Activated gamma-delta T cell (primary cell): ENCODE data around the gene AKAP6.

Source experiments
- DNase-seq: peaks from one replicate; lab custom pipeline; 2025; lab: John Stamatoyannopoulos, UW

Gene AKAP6

DNA sequence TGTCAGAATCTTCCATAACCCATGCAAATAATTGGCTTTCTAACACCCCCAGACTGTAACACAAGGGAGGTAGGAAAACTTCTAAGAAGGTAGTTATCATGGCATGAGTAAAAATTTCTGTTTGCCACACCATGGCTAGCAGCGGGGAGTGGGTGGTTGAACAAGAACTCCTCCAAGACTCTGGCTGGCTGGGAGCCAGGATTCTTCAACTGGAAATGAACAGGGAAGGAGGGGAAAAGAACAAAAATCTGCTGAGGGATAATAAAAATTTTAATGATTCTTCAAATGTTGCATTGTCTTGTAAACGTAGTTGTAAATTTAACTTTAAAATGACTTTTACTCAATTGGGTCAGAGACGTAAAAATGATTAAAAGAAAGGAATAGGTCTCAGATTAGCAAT, 78.9 kb downstream of the AKAP6 start:
- DNase-seq, result no peak

DNA sequence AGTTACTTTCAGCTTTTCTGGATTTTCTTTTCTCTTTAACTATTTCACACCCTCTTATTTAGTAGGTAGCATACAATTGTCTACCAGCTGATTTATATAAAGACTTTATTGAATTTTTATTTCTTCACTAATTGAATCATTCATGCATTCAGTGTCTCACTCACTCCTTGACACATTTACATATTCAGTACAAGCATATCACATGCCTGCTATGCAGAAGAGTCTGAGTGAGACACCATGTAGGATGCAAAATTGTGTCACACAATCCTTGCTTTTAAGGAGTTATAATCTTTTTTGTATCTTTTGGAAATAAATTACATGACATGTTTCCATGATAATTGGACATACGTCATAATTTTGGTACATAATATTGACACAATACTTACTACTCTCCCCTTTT, 83.0 kb downstream of the AKAP6 start:
- no peak for DNase-seq

DNA sequence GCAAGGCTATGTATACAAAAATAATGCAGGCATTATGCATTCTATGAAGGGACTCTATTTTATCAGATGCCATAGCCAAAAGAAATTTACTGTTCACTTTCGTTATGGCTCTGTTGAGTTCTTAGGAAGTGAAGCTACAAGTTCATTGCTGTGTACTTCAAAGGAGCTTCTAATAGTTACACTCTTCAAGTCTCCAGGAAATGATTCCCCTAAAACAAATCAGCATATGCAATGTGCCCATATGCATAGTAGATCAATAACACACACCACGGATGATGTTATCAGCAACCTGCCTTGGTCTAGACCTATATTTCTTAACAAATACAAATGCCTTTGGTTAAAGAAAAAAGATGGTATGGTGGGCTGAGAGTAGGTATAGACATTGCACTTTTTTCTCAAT, 83.4 kb downstream of the AKAP6 start:
- DNase-seq, result no peak

DNA sequence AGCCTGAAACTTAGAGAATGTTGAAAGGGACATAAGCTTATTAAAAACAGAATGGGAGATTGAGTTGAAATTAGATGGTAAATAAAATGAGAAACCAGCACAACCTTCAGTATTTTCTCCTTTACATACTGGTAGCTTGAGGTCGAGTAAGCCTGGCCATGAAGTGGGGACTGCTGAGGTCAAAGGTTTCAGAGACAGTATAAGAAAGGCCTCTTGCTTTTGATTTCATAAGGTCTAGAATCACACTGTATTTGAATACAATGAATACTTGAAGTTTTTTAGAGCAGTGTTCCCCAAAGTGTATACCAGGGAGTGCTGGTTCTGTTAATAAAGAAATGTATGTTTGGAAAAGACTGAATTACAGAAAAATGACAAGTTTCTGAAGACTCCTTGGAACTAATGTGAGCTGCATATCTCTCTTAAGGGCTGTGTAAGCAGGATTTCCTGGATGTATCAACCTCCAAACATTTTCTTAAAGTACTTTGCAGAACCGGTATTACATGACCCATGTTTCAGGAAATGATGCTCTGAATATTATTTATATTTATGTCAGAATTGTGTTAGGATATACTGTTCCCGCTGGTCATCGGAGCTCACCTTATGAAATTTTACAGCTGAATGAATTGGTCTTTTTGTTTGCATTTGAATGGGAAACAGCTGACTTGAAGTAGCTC, 85.0 kb downstream of the AKAP6 start:
- no peak for DNase-seq

DNA sequence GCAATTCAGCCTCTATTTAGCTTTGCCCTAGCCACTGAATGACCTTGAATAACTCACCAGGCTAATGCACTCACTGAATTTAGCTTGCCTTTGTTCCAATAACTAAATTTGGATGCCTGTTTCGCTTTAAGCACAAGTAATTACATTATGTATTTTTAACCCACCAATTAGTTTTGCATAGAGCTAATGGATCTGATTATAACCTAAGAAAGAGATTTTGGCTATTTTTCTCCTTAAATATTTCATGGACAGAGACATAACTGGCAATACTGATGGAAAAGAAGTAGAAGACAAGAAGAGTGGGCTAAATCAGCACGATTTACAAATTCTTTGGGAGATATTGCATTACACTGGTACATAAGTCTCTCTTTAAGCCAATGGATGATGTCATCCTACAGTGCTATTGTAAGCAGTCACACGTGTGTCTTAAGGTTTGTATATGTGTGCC, 85.7 kb downstream of the AKAP6 start:
- no peak for DNase-seq

DNA sequence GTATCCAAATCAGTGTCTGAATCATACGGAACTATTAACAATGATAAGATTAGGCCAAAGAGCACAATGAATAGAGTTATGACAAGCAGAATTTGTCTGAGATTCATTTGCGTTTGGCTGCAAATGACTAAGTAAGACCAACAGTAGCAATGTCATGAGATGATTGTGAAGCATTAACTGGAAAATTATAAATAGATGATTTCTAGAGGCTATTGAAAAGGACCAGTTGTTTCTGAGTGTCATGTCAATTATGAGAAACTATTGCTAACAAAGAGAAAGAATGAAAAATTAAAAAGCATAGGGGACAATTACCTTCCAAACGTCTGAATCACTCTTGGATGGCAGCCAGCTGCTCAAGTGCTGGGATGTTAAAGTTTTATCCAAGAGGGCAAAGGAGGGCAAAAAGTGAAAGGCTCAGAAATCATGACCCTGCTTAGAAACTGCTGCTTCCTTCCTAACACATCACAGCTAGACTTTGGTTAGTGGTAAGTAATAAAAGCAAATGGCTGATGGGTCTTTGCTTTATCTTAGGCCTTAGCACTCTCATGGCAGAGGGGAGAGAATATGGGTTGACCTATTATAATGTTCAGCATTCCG, 89.0 kb downstream of the AKAP6 start:
- DNase-seq, result no peak

DNA sequence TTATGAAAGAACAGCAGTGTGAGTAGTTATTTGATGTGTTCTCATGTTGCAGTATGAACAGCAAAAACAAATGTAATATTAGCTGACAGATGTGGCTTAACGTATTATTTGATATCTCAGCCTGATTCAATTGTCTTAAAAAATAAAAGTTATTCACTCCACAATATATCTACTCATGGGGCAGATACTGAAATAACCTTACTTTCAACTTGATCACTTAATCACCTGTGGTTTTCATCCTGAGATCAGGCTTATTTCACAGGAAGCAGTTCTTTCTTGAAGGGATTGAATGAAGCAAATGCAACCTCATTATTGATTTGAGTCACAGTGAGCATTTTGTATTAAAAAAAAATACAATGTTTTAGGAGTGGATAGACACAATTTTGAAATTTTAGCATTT, 90.3 kb downstream of the AKAP6 start:
- DNase-seq, result no peak

DNA sequence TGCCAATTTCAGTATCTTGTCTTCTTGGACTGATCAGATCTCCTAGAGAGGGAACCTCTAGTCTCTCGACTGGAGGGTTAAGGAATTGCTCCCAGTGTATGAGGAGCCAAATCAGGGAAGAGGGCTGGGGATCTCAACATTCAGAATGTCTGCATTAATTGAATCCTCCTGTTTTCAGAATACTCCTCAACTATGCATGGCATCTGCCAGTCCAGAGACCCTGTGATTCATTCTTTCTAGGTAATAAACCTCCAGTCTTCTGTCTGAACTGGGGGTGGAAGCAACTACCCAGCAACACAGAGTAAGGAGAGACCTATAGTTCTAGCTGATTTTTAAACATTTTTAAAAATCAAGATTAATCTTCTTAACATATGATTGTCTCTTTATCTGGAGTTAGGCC, 92.7 kb downstream of the AKAP6 start:
- DNase-seq, result no peak

DNA sequence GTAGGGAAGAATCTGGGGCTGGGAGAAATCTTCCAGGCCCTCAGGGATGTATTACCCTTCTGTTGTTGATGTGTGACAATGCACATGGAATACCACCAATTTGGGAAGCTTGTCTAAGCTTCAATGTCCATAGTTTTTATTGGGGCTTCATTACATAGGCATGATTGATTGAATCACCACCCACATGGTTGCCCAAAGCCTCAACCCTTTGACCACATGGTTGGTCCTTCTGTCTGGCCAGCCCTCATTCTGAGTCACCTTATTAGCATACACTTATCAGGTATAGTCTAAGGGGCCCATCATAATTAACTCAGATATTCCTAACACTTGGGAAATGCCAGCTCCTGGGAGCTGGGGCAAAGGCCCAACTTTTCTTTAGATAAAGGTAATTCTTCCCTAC, 93.3 kb downstream of the AKAP6 start:
- DNase-seq, result no peak

DNA sequence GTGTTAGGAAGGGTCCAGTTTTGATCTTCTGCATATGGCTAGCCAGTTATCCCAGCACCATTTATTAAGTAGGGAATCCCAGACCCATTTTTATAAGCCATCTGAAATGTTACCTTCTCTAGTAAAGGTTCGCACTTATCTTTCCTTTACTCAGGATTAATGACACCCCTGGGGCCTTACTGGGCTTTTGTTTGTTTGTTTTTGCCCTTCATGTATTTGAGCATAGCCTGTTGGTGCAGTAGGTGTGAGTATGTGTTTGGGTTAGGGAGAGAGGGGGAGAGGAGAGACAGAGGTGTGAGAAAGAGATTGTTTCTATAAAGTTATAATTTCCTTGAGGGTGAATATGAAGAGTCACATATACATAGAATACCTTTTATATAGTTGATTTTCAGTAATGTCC, 96.9 kb downstream of the AKAP6 start:
- DNase-seq, result no peak

DNA sequence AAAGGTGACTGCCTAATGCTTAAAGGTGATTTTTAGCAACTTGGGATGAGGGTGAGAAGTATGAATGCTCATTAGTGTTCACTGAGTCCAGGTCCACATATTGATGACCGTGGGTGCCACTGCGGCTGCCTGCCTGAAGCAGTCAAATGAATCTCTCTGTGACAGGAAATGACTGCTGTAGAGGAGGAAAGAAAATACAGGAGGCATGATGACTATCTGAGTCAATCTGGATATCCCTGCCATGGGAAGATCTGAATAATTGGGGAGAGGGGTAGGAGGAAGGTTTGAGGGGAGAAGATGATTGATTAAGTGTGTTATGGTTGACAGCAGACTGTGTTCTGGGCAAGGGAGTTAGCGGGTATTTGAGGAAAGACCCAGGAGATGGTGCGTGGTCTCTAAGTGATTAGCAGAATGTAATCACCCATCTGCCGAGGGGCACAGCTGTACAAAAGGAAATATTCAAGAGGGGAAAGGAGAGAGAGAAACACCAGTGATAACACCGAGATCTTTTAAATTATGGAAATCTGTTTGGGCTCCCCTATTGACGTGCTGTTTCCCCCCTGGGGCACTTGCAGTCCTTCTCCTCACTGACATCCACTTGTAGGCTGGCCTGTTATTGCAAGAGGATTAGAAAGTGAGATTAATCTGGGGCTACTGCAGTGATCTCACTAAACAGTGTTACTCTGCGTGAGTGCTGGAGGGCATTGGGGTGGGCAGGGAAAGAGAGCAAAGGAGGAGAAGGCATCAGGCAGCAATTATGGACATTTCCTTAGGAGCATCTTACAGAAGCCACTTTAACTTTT, 97.7 kb downstream of the AKAP6 start:
- DNase-seq, result no peak

DNA sequence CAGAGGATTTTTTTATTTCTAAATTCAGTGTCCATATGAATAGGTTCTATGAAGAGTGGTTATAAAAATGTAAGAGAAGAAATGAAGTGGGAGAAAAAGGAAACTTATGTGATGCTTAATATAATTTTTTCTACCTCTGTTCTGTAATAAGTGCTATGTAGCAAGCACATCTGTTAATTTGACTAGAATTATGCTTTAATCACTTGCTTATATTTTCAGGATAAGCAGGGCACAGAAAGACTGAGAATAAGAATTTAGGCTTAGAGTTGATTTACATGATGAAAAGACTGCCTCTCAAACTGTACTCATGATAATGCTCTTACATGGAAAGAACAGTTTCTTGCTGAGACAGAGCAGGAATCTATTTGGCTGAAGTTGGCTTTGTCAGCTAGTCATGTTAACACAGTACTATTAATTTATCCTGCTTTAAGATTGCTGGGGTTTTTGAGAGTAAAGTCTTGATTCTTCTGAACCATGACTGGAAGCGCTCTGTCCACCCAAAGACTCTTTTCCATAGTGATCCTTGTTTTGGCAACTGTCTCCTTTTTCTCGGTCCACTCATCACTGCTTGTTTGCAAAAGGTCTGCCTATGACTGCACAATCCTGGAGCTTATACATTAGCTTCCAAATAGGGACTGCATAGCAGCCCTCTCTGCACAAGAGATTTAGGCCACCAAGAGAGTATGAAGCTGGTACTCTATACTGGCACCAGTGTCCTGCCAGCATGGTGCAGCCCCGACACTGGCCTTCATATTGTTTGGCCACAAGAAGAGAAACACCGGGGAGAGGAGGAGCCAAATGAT, 98.8 kb downstream of the AKAP6 start:
- no peak for DNase-seq

DNA sequence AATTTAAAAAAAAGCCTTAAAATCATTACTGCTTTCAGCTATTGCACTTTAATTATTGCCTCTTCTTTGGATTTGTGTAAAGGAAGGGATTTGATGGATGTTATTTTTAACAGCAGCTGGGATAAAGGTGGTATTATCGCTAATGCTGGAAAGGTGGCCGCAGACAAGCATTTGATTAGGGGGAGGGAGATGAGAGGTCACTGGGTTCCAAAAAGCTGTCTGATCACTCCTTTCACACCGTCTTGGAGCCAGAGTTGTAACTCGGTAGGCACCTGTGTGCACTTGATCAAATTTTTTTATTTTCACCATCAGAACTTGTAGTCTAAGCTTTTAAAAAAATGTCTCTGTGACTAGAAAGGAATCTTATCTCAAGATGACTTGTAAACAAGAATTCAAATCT, 99.8 kb downstream of the AKAP6 start:
- no peak for DNase-seq

DNA sequence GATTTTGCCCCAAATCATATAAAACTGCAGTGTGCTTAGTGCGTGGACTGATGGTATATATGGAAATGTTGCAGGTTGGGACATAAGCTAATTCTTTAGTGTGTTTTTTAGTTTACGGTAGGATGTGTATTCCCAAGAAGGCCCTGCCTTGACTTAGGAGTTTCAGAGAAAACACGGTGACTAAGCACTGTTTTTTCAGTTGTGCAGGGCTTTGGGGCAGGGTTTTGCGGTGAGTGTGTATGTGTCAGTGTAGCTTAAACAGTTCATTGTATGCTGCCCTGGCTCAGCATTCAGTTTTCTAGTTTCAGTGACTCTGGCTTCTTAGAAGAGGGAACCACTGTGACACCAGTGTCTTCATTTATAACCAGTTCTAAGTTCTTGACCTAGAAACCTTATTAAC, 101.2 kb downstream of the AKAP6 start:
- no peak for DNase-seq

DNA sequence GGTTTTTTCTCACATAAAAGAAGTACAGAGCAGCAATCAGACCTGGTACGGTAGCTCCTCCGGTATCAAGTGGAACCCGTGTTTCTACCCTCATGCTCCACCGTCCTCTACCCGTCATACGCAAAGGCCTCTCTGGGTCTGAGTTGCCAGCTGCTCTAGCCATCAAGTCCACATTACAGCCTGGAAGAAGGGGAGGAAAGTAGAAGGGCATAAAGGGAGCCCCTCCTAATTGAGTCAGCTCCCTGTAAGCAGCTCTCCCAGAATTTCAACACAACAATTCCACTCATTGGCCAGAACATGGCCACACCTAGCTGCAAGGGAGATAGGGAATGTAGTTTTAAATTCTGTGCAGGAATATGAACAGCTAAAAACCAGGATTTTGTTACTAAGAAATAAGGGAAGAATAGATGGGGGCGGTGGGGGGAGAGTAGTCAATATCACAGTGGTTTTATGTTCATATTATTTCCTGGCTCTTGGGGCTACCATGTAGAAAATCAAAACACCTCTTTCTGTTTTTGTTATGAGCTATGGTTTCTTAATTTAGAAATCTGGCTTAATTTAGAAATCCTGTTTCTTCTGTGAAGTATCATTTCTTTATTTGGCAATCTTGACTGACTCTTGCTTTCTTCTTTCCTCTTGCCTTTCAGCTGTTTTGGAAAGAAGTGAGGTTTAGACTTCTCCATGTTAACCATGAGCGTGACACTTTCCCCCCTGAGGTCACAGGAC, 103.9 kb downstream of the AKAP6 start:
- DNase-seq, result no peak

DNA sequence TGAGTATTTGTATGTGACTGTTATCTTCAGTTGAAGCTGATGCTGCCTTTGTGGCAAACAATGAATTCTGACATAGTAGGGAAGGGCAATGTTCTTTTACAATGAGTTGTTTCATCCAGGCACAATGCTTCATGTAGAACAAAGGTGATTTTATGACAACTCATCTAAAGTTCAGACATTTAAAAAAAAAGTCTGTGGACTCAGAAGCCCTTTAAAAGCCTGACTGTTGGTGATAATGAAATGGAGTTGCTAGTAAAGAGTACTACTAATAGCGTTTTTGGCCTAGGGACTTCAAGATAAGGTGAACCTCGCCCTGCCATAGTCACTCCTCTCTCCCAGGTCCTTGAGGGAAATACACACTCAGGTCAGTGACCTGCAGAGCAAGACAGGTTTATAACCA, 105.1 kb downstream of the AKAP6 start:
- no peak for DNase-seq

DNA sequence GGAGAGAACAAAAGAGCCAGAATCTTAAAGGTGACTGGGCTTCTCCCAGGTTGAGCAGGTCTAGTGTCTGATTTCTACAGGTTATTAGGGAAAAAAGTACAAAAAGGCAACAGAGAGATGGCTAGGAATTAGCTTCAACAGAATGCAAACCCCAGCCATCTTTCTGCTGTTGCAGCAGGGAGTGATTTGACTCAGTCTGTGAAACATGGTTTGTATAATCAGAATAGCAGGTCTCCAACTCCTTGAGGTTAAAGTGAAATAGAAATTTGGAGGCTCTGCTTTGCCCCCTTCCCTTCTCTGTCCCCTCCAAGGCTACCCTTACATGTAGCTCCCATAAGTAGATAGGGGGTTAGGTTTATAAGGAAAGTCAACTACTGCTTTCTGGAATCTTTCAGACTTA, 105.8 kb downstream of the AKAP6 start:
- no peak for DNase-seq

DNA sequence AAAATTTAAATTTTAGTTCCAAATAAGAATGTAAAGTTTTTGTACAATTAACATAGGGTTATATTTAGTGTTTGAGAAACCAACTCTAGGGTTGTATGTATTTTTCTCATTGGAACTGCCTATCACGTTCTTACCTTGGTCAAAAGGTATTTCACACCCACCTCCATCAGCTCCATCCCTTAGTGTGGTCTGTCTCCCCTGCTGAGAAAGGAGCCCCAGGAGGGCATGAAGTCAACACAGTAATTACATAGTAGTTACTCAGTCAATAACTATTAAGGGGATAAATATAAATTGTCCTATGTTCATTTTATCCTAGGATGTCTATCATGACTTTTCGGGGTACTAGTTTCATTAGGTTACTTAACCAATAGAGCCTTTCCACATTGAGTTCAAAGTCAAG, 106.3 kb downstream of the AKAP6 start:
- DNase-seq, result no peak

DNA sequence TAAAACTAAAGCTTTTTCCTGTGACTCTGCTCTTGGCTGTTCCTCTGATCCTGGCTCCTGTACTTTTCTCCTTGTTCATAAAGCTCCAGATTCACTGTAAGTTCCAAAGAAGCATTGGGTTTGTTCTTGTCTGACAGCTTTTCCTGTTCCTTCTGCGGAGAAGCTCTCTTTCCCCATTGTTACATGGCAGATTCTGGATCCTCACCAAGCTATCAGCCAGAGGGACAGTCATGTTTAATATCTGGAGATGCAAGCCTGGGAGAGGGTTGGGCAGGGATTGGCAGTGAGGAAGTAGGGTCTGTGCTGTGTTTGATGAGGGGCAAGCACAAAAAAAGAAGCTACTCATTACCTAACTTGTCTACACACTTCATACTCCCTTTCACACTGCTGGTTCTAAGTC, 107.9 kb downstream of the AKAP6 start:
- no peak for DNase-seq

DNA sequence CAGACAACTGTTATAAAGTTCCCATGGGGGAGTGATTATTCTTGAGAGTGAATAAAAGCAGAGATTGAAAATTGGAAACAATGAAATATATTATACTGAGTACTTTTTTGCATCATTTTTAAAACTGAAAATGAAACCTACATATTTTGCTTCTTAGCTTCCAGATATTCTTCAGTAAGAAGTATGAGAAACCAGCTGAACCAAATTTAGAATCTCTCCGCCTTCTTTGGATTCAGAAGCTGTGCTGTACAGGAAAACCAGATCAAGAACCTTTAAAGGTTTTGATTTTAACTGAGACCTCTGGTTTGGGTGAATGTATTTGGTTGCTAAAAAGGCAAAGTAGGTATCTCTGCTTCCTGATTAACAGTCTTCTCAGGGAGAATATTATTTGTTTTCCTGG, 109.4 kb downstream of the AKAP6 start:
- no peak for DNase-seq

DNA sequence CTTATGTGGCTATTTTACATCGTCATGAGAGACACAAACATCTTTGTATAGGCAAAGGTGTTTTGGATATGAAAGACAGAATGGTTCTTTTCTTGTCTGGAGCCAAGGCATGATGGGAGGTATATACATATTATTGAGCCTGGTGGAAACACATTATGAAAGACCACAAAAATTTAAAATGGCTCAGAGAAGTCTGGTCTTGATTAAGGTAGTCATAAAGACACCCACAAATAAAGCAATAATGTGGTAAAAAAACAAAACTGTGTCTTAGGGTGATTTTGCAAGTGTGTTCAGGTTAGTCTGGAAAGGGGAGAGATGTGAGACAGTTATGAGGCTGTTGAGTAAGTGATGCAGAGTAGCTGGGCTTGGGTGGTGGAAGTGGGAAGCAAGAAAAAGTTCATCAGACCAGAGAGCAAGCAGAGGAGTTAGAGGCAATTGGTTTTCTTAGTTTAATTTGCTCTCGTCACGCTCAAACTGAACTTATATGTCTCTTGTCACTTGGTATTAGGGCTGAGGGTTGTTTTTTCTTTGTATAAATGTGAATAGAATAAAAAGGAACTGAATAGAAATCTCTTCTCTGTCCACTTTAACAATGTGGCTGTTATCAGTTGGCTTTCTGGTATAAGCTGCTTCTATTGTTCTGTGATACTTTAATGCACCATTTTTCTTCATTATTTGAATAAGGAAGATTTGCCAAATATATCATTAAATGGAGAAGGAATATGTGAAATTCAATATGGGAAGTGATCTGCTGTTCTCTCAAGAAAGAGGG, 115.0 kb downstream of the AKAP6 start:
- no peak for DNase-seq
